Liver (tissue), 9 donors: ENCODE results near the gene NR6A1. TPM values are rescaled to one million over a fixed set of nuclear protein-coding genes. Genes with fewer than 3 reads are reported as not detected.

Source experiments
- DNase-seq: peaks from one replicate; pipeline ENCODE4 v3.0.0-alpha.2; 2017; ENCODE audit warnings: low spot score
- H3K27ac ChIP-seq, 2 donors: one replicate each; pipeline ENCODE4 v1.7.0; 2013; ENCODE audit warnings: inconsistent platforms in 2 of 2, low read length in 2 of 2, control low read depth in 1 of 2, low read depth in 1 of 2, mild to moderate bottlenecking in 1 of 2
- H3K27me3 ChIP-seq, 4 donors: one replicate each; pipeline versions ENCODE4 v1.6.1 to v1.7.0; 2013; ENCODE audit warnings: low read length in 3 of 4, inconsistent platforms in 1 of 4, mild to moderate bottlenecking in 1 of 4, moderate library complexity in 1 of 4; ENCODE audit not compliant: control insufficient read depth in 4 of 4, insufficient read depth in 4 of 4
- H3K36me3 ChIP-seq, 4 donors: one replicate each; pipeline versions ENCODE4 v1.6.1 to v1.7.0; 2013; ENCODE audit warnings: low read length in 3 of 4, mild to moderate bottlenecking in 3 of 4, low read depth in 1 of 4, moderate library complexity in 1 of 4; ENCODE audit not compliant: control insufficient read depth in 4 of 4, insufficient read depth in 3 of 4
- H3K4me1 ChIP-seq, 4 donors: one replicate each; pipeline versions ENCODE4 v1.6.1 to v1.7.0; 2013; ENCODE audit warnings: low read length in 3 of 4, mild to moderate bottlenecking in 3 of 4, moderate library complexity in 1 of 4; ENCODE audit not compliant: control insufficient read depth in 4 of 4, insufficient read depth in 4 of 4
- H3K4me3 ChIP-seq, 3 donors: one replicate each; pipeline versions ENCODE4 v1.6.1 to v1.7.0; 2013; ENCODE audit warnings: low read length in 3 of 3, control low read depth in 1 of 3, low read depth in 1 of 3, mild to moderate bottlenecking in 1 of 3
- H3K9ac ChIP-seq, 2 donors: one replicate each; pipeline ENCODE4 v1.7.0; 2013; ENCODE audit warnings: low read length in 2 of 2, mild to moderate bottlenecking in 2 of 2, moderate library complexity in 2 of 2, control low read depth in 1 of 2, low read depth in 1 of 2
- H3K9me3 ChIP-seq, 4 donors: one replicate each; pipeline versions ENCODE4 v1.6.1 to v1.7.0; 2013; ENCODE audit warnings: low read length in 3 of 4; ENCODE audit not compliant: control insufficient read depth in 4 of 4
- ATF3 ChIP-seq: IDR thresholded peaks from 2 replicates; pipeline ENCODE4 v1.6.1; 2016; ENCODE audit warnings: antibody characterized with exemption
- EGR1 ChIP-seq, 2 donors: IDR thresholded peaks; 2 replicates each; pipeline ENCODE4 v1.6.1; 2016 to 2018; ENCODE audit warnings: antibody characterized with exemption in 2 of 2, low read depth in 2 of 2
- FOXA1 ChIP-seq: IDR thresholded peaks from 2 replicates; pipeline ENCODE4 v1.6.1; 2016; ENCODE audit warnings: antibody characterized with exemption
- FOXA2 ChIP-seq: IDR thresholded peaks from 2 replicates; pipeline ENCODE4 v1.6.1; 2016; ENCODE audit warnings: antibody characterized with exemption
- GABPA ChIP-seq, 2 donors: IDR thresholded peaks in 1 of 2; conservative IDR thresholded peaks in 1 of 2; 2 replicates each; pipeline ENCODE4 v1.6.1; 2016; ENCODE audit warnings: antibody characterized with exemption in 2 of 2, mild to moderate bottlenecking in 1 of 2, moderate library complexity in 1 of 2
- HNF4A ChIP-seq, 2 donors: conservative IDR thresholded peaks; 2 replicates each; pipeline ENCODE4 v1.6.1; 2016; ENCODE audit warnings: antibody characterized with exemption in 2 of 2, mild to moderate bottlenecking in 2 of 2
- HNF4G ChIP-seq: IDR thresholded peaks from 2 replicates; pipeline ENCODE4 v1.6.1; 2016; ENCODE audit warnings: antibody characterized with exemption
- JUND ChIP-seq, 2 donors: IDR thresholded peaks; 2 replicates each; pipeline ENCODE4 v1.6.1; 2016; ENCODE audit warnings: antibody characterized with exemption in 2 of 2
- MAX ChIP-seq: IDR thresholded peaks from 2 replicates; pipeline ENCODE4 v1.6.1; 2016; ENCODE audit warnings: antibody characterized with exemption
- NR2F2 ChIP-seq: IDR thresholded peaks from 2 replicates; pipeline ENCODE4 v1.6.1; 2016; ENCODE audit warnings: antibody characterized with exemption
- RAD21 ChIP-seq, 2 donors: IDR thresholded peaks; 2 replicates each; pipeline ENCODE4 v1.6.1; 2016; ENCODE audit warnings: antibody characterized with exemption in 2 of 2, mild to moderate bottlenecking in 2 of 2
- REST ChIP-seq: IDR thresholded peaks from 2 replicates; pipeline ENCODE4 v1.6.1; 2016; ENCODE audit warnings: antibody characterized with exemption, mild to moderate bottlenecking
- RXRA ChIP-seq, 2 donors: IDR thresholded peaks; 2 replicates each; pipeline ENCODE4 v1.6.1; 2017 to 2018; ENCODE audit warnings: antibody characterized with exemption in 2 of 2, mild to moderate bottlenecking in 1 of 2
- SP1 ChIP-seq: IDR thresholded peaks from 2 replicates; pipeline ENCODE4 v1.6.1; 2018; ENCODE audit warnings: antibody characterized with exemption, mild to moderate bottlenecking
- YY1 ChIP-seq: IDR thresholded peaks from 2 replicates; pipeline ENCODE4 v1.6.1; 2016; ENCODE audit warnings: antibody characterized with exemption, mild to moderate bottlenecking
- ZBTB33 ChIP-seq: IDR thresholded peaks from 2 replicates; pipeline ENCODE4 v1.6.1; 2016; ENCODE audit warnings: antibody characterized with exemption
- WGBS: extraction: QIAGEN DNeasy Blood & Tissue Kit; methylation state at CpG from one replicate; pipeline ENCODE4 v1.1.7; 2013; 5-methylcytosine and 5-hydroxymethylcytosine counted together
- polyA plus RNA-seq, 2 donors: library from polyadenylated mRNA; stranded (reverse) in 1 of 2; unstranded in 1 of 2; fragments of 200-250 nt in 1 of 2; fragments of >200 nt in 1 of 2; fragmentation: Nextera tagmentation in 1 of 2; extraction: Ambion mirVana in 1 of 2; gene quantifications; one replicate each; pipeline versions ENCODE4 v1.2.1 to v1.2.3, GENCODE V29; 2013 to 2015
- total RNA-seq, 2 donors: library from RNA; depleted of rRNA; stranded (reverse); fragments of >200 nt; gene quantifications; one replicate each; pipeline ENCODE4 v1.2.3, GENCODE V29; 2014
- donor health status: healthy.
- donor health status: healthy.
- donor health status: healthy.
- donor health status: healthy.
- donor health status: healthy.

NR6A1 gene
- total and polyA plus RNA-seq, 4 donors = 0.72 to 6.1 (median 2.1) TPM

GRCh38 chr9:124809211-124809610 lies 38.1 kb upstream of the NR6A1 start:
- Histone ChIP-seq H3K4me3 (no peak overlapping the region), H3K27me3 (no peaks in the 10 kb centered on the region), H3K9ac (no peak overlapping the region), H3K4me1 (no peaks in the 10 kb centered on the region), H3K36me3 (no peaks in the 10 kb centered on the region), H3K9me3 (no peaks in the 10 kb centered on the region), H3K27ac (no peak overlapping the region)
- TF ChIP-seq NR2F2 (no peak), RXRA (IDR thresholded peaks at IDR 0.05) (no peak), YY1 (no peak), EGR1 (IDR thresholded peaks at IDR 0.05; ENCODE audit: low read depth in 2 of 2) (no peak), ATF3 (no peak), RAD21 (IDR thresholded peaks at IDR 0.05) (no peak), SP1 (no peak), ZBTB33 (no peak), HNF4G (no peak), JUND (IDR thresholded peaks at IDR 0.05) (no peak)
- DNase-seq = no peak
- 95% methylated on average over 6 of the region's 6 CpGs for WGBS

- WGBS = 92% methylated on average over 12 of the region's 12 CpGs
- H3K9ac ChIP-seq = no peak overlapping the region
- no peaks in the 10 kb centered on the region for H3K4me1 ChIP-seq
- no peak overlapping the region for H3K4me3 ChIP-seq
- no peaks in the 10 kb centered on the region for H3K9me3 ChIP-seq
- no peak for DNase-seq
- no peak for TF ChIP-seq GABPA (IDR thresholded peaks at IDR 0.05 in 1 of 2, conservative IDR thresholded peaks at IDR 0.05 in 1 of 2)
- TF ChIP-seq MAX = no peak
- TF ChIP-seq HNF4A (conservative IDR thresholded peaks at IDR 0.05) = no peak
- TF ChIP-seq EGR1 (IDR thresholded peaks at IDR 0.05; ENCODE audit: low read depth in 2 of 2) = no peak
- TF ChIP-seq SP1 = no peak
- no peak for TF ChIP-seq JUND (IDR thresholded peaks at IDR 0.05)
- TF ChIP-seq FOXA2 = no peak
- H3K27me3 ChIP-seq = no peaks in the 10 kb centered on the region
- H3K36me3 ChIP-seq = no peaks in the 10 kb centered on the region
- H3K27ac ChIP-seq = no peak overlapping the region
Measured at GRCh38 chr9:124808246-124808956, 37.3 kb upstream of the NR6A1 start.

- no peak for DNase-seq
- Histone ChIP-seq H3K36me3 (no peaks in the 10 kb centered on the region), H3K9me3 (no peaks in the 10 kb centered on the region), H3K27me3 (no peaks in the 10 kb centered on the region), H3K27ac (no peak overlapping the region), H3K4me1 (no peaks in the 10 kb centered on the region), H3K9ac (no peak overlapping the region), H3K4me3 (no peak overlapping the region)
- WGBS = 79% methylated on average over 4 of the region's 4 CpGs
- no peak for TF ChIP-seq SP1
- TF ChIP-seq YY1 = no peak
- no peak for TF ChIP-seq FOXA1
- TF ChIP-seq ZBTB33 = no peak
- no peak for TF ChIP-seq REST
Measured at GRCh38 chr9:124805186-124805585, 34.1 kb upstream of the NR6A1 start.
